SW480 (cell line): ENCODE results near the gene SEC61A2.
"Not testable (repeated sequence)": the region's sequence is repeated elsewhere in the genome, so short reads cannot be mapped to it uniquely, and the experiment has no call there.

ENCODE experiments used
- DNase-seq: peaks from one replicate; pipeline ENCODE4 v3.0.0-alpha.2; 2016; ENCODE audit warnings: low spot score

SEC61A2 gene

GRCh38 chr10:12160664-12161063 lies 31.2 kb downstream of the SEC61A2 start:
- DNase-seq, result no peak

DNA sequence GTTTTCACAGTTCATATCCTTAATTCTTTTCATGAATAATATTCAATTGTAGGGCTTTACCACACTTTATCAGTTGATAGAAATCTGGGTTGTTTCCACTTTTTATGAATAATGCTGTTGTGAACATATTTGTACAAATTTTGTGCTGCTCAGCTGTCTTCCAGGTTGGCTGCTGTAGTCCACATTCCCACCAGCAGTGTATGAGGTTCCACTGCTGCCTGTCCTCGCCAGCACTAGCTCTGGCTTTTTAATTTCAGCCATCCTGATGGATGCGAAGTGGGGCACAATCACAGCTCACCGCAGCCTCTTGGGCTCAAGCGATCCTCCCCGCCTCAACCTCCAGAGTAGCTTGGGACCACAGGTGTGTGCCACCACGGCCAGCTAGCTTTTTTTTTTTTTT lies 33.5 kb downstream of the SEC61A2 start:
- no peak for DNase-seq

DNA sequence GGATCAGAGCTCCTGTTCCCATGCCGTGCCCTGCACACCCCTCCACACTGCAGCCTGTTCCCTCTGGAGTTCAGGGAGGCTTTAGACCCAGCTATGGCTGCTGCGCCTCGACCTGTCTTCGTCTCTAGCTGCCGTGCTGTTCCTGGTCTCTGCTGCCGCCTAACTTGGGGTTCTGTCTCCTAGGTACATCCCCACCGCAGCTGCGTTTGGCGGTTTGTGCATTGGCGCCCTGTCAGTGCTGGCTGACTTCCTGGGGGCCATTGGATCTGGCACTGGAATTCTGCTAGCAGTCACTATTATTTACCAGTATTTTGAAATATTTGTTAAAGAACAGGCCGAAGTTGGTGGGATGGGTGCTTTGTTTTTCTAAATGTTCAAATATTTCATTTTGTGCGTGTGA lies 34.6 kb downstream of the SEC61A2 start:
- no peak for DNase-seq

- DNase-seq, result no peak
Observed at GRCh38 chr10:12165036-12165435, 35.6 kb downstream of the SEC61A2 start.

DNA sequence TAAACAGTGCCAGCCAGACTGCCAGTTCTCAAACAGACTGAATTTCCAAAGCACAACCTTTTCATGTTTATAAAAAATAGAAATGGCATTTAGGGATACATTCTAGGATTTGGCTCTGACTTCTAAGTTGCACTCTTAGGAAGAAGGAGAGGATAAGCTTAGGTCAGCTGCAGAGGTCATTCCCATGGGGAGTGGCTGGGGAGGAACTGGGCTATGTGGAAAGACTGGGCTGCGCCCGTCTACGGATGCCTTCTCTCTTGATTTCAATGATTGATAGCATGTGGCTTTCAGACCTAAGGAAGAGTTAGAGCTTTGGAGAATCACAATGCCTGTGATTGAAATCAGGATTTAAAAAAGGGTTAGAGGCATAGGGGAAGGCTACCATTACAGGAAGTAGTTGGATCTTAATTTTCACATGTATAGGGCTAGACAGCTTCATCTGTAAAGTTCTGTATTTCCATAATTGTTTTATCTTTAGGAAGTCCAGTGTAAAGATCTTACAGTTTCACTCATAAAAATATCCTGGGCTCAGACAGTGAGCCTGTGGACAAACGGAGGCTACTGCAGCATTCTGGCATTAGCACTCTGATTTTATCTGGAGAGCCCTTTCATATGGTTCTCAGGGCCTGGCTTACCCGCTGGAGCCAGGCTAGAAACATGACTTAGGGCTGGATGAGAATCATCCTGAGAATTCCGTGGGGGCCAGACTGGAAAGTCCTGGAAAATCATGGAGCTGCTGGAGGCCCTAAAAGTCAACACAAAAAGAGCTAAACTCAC lies 36.7 kb downstream of the SEC61A2 start:
- no peak for DNase-seq

GRCh38 chr10:12171512-12171911 lies 42.0 kb downstream of the SEC61A2 start:
- DNase-seq, result not testable (repeated sequence)

- no peak for DNase-seq
Observed at GRCh38 chr10:12177642-12178041, 48.2 kb downstream of the SEC61A2 start.

DNA sequence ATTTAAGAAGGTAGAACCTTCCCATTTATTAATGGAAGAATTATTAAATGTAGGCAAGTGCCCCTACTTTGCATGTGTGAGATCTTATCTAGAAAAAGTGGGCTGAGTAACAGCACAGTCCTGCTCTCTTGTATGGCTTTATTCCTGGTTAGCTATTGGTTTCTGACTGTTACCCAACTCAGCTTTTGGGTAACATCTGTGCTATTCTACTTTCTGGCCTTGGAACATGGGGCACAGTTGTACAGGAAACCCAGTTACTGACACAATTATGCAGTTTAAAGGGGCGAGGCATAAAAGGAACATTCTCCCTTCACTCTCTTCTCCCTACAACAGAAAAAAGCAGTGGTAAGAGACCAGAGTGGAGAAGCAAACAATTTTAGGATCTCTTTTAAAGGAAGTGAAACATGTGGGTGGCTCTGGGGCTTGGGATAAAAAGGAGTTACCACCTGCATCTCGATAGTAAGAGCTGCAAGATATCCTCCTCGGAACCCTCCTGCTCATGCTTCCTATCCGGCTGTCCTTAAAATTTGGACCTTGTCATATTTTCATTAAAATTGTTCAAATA lies 50.2 kb downstream of the SEC61A2 start:
- no peak for DNase-seq

DNA sequence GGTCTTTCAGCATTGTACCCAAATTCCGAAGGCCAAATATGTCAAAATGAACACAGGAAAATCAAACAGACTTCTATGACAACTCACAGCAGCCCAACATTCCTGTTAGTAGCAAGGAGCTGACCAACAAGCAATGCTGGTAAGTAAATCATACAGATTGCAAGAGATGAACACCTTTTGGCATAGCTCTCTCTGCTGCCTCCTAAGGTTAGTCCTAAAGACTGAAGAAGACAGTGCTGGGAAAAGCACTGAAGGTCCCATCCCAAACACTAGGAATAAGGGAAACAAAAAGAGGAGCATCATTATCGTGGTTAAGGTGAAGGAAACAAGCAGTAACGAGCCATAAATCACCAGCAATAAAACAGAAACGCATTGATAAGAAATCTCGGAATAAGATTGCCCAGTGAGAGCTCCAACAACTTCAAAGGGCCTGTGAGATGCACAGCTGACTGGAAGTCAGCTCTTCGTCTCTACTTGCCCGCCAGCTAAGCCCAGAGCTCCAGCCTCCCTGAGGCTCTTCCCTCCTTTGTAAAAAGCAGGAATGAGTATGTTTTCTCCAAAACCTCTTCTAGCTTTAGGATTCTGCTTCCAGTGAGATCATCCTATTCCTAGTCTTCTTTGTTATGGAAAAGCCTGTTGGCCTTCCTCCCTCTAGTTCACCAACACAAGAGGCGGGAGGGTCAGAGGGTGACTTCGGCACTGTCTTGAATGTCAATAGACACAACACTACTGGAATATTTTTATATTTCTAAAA lies 50.9 kb downstream of the SEC61A2 start:
- DNase-seq, result no peak

DNA sequence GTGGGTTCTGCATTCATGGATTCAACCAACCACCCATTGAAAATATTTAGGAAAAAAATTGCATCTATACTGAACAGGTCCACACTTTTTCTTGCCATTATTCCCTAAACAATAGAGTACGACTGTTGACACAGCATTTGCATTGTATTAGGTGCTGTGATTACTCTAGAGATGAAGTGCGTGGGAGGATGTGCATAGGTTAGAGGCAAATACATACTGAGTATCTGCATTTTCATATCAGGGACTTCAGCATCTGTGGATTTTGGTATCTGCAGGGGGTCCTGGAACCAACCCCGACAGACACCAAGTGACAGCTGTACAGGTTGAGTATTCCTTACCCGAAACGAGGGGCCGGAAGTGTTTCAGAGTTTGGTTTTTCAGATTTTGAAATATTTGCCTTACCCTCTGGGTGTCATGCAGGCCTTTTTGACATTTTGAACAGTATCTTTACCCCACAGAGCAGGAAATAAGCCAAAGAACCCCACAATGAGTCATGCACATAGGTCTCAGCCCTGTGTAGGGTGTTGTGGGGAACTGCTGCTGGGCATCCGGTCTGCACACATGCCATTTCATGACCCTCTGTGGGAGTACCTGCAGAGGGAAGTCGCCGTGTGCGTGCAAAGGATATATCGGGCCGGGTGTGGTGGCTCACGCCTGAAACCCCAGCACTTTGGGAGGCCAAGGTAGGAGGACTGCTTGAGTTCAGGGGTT lies 51.7 kb downstream of the SEC61A2 start:
- DNase-seq, result no peak

DNA sequence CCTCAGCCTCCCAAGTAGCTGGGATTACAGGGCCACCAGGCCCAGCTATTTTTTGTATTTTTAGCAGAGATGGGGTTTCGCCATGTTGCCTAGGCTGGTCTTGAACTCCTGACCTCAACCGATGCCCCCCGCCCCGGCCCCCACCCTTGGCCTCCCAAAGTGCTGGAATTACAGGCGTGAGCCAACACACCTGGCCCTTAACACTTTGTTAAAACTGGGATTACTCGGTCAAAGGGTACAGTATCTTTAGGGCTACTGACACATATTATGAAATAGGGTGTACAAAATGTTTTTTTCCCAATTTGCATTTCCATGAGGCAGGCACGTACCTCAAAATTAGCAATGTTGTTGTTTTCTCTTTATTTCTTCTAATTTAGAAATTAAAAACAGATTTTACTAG lies 54.7 kb downstream of the SEC61A2 start:
- no peak for DNase-seq

DNA sequence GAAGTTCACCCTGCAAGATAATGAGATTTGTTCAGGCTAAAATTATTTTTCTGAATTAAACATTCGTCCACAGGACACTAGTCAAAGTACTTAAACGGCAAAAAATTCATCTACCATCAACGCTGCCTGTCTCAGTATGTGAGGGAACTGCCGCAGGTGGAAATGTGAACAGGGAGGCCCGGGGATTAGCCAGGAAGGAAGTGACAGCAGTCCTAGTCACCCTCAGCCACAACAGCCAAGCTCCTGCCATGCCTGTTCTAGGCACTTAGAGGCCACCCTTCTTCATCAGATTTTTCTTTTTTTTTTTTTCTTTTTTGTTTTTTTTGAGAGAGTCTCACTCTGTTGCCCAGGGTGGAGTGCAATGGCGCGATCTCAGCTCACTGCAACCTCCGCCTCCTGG lies 56.8 kb downstream of the SEC61A2 start:
- DNase-seq, result no peak

- DNase-seq, result no peak
Observed at GRCh38 chr10:12187321-12187905, 57.9 kb downstream of the SEC61A2 start.

DNA sequence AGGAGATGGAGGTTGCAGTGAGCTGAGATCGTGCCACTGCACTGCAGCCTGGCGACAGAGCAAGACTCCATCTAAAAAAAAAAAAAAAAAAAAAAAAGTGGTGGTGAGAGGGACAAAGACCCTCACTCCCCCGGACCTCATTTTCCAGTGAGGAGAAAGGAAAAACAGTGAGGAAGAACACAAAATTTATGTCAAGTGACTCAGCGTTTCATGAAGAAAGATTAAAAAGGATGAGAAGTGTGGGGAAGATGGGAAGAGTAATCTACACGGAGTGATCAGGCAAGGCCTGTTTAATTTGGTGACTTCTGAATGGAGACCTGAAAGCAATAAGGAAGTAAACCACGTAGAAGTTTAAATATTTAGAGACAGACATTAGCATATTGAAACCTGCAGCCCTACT lies 59.2 kb downstream of the SEC61A2 start:
- no peak for DNase-seq

DNA sequence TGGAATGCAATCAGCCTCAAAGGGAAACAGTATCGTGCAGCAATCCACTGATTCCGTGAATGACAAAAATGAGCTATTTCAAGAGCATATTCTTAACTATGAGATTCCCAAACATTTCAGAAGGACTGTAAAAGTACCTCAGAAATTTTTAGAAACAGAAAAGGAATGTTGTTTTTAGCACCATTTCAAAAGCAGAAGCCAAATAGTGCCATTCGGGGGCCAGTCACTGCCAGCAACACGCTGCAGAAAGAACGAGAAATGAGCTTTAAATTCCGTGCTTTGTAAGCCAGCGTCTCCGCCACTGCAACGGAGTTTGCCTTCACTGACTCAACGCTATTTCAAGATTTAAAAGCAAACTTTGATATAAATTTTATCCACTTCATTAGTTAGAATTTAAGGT lies 59.9 kb downstream of the SEC61A2 start:
- no peak for DNase-seq

DNA sequence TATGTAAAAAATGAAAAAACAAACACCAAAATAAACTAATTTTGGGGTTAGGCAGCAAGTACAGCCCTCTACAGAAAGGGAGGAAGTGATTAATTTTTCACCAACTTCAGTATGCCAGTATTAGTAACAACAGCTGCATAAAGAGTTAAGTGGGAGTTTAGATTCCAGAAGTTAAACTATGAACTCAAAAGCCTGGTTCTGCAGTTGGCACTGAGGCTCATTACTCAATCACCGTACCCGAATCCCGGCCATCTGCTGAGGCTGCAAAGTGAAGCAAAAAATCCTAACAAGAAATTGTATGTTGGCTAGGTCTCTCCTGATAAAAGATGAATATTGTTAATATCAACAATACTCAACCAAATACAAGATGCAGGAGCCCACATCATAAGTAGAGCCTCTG lies 62.2 kb downstream of the SEC61A2 start:
- no peak for DNase-seq

DNA sequence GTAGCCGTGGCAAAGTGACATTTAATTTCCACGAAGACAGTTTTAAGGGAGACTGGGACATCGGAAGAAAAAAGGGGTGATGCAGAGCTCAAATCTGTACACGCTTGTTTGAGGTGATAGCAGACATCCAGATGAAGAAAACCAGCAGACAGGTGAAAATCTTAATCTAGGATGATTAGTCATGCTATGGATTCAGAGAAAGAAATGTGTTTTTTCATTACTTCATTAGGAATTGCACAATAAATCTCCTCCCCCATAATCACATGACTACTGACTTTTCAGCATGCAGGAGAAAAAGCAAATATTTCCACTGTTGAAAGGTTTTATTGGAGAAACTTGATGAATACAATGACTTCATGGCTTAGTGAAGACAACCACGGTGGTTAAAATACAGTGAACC lies 63.7 kb downstream of the SEC61A2 start:
- DNase-seq, result no peak

DNA sequence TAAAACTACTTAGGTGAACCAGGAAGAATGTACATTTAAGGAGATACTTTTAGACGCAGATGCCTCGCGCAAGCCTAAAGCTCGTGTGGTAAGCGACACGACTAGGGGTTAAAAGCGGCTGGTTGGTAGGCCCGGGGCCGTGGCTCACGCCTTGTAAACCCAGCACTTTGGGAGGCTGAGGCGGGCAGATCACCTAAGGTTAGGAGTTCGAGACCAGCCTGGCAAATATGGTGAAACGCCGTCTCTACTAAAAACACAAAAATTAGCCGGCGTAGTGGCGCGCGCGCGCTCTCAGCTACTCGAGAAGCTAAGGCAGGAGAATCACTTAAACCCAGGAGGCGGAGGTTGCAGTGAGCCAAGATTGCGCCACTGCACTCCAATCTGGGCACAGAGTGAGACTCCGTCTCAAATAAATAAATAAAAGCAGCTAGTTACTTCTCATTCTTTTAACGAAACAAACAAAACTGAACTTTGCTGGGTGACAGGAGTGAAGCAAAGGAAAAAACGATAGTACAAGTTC lies 65.3 kb downstream of the SEC61A2 start:
- no peak for DNase-seq

DNA sequence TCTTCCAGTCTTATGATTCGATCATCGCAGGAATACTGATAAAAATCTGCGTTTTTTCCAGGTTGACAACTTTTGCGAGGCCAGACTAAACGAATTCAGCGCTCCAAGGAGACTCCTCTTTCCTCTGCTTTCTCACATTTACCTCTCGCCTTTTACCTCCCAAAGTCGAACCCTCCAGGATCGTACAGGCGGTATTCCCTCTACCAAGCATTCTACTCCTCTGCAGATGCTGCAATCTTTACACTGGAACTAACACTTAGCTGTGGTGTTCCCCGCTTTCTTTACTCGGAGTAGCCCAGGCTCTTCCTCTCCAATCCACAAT lies 65.8 kb downstream of the SEC61A2 start:
- peak; percentile 9 for DNase-seq

DNA sequence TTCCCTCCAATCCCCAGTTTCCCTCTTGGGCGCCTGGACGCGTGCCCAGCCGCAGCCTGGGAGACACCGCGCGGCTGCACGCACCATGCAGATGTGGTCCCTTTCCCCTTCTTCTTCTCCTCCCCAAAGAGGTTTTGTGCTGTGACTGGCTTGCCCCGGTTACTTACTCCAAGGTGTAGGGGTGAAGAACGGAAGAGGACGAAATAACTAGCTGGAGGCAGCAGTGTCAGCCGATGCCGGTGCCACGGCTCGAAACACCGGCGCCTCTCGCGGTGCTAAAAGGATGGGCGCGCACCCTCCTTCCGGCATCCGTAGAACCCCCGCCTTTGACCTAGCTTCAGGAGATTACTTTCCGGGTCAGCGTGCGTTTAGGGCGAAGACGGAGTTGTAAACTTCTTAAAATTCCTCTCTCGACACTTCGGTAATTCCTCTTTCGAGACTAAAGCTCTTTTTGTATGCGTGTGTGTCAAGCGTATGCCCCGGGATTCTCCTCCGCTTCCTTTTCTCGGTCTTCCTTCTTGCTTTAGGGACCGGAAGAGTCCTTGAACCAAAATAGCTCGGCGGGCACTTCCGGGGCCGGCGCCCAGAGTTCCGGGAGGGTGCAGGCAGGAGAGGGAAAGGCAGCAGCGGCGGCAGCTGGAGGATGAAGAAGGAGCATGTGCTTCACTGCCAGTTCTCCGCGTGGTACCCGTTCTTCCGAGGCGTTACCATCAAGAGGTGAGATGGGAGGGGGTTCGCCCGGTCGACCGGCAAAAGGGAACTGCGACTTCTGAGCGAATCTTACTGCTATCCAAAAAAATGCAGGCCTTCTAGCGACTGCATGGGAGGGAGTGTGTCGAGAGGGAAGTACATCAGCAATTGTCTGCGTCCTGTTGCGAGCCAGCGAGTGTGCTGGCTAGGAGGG lies 66.4 kb downstream of the SEC61A2 start, which contains the start of the genes CDC123 and NUDT5:
Gene CDC123, plus strand, starts transcription at position 586 of the 904 bp plus-strand sequence. Its CDS starts 58 bp downstream, at position 644.
Gene NUDT5, minus strand, starts transcription at position 289 of the 904 bp plus-strand sequence. CDS start 9,600 bp downstream, outside the sequence.
- peak; percentile 87 for DNase-seq
